NCI-H2196 (cell line): Measurements from ENCODE around the gene ACOX3.
A peak's percentile ranks its signal among the peaks of the same experiment; 100 is the strongest.

Experiments
- DNase-seq: peaks from one replicate; lab custom pipeline; 2025; ENCODE audit not compliant: unreplicated experiment; lab: John Stamatoyannopoulos, UW

The ACOX3 gene

GRCh38 chr4:8468746-8469535 lies 28.4 kb upstream of the ACOX3 start:
- peak; percentile 66 for DNase-seq

GRCh38 chr4:8467016-8467415 lies 26.5 kb upstream of the ACOX3 start:
- no peak for DNase-seq

GRCh38 chr4:8465615-8466611 lies 25.4 kb upstream of the ACOX3 start:
- DNase-seq = no peak

- no peak for DNase-seq
Measured at GRCh38 chr4:8464381-8464780, 23.9 kb upstream of the ACOX3 start.

GRCh38 chr4:8463811-8464210 lies 23.3 kb upstream of the ACOX3 start:
- DNase-seq = no peak

GRCh38 chr4:8461616-8462015 lies 21.1 kb upstream of the ACOX3 start:
- no peak for DNase-seq

- no peak for DNase-seq
Measured at GRCh38 chr4:8461086-8461485, 20.6 kb upstream of the ACOX3 start.

GRCh38 chr4:8459867-8460445 lies 19.4 kb upstream of the ACOX3 start:
- no peak for DNase-seq

- DNase-seq = no peak
Measured at GRCh38 chr4:8457646-8458252, 17.2 kb upstream of the ACOX3 start.

GRCh38 chr4:8453957-8454356 lies 13.4 kb upstream of the ACOX3 start:
- no peak for DNase-seq

GRCh38 chr4:8451440-8452182 lies 11.1 kb upstream of the ACOX3 start:
- no peak for DNase-seq

- DNase-seq = no peak
Measured at GRCh38 chr4:8446122-8446521, 5.6 kb upstream of the ACOX3 start.

GRCh38 chr4:8443801-8444200 lies 3.3 kb upstream of the ACOX3 start:
- no peak for DNase-seq

- no peak for DNase-seq
Measured at GRCh38 chr4:8442596-8443358, 2.3 kb upstream of the ACOX3 start.

- DNase-seq = no peak
Measured at GRCh38 chr4:8441499-8442091, 1.1 kb upstream of the ACOX3 start.

- DNase-seq = no peak
Measured at GRCh38 chr4:8439914-8440491, 520 bp downstream of the ACOX3 start.

GRCh38 chr4:8439168-8439567 lies 1.4 kb downstream of the ACOX3 start:
- DNase-seq = no peak

- no peak for DNase-seq
Measured at GRCh38 chr4:8438743-8439142, 1.8 kb downstream of the ACOX3 start.

- DNase-seq = no peak
Measured at GRCh38 chr4:8437281-8437680, 3.2 kb downstream of the ACOX3 start.
